ENCODE results near the gene FLRT2. TPM values are rescaled to one million over a fixed set of nuclear protein-coding genes. Genes with fewer than 3 reads are reported as not detected.

Gene FLRT2
- total RNA-seq, 1 experiment from 2014 or later = 0.17 TPM

- no peak for TF ChIP-seq FOSL1 (IDR thresholded peaks at IDR 0.05; ENCODE audit: low read depth)
- TF ChIP-seq JUND (IDR thresholded peaks at IDR 0.05) = no peak
- TF ChIP-seq EZH2phosphoT487 (IDR thresholded peaks at IDR 0.05; ENCODE audit: borderline replicate concordance) = no peak
Observed at GRCh38 chr14:85514487-85514886, 15.5 kb upstream of the FLRT2 start (continued).

DNA sequence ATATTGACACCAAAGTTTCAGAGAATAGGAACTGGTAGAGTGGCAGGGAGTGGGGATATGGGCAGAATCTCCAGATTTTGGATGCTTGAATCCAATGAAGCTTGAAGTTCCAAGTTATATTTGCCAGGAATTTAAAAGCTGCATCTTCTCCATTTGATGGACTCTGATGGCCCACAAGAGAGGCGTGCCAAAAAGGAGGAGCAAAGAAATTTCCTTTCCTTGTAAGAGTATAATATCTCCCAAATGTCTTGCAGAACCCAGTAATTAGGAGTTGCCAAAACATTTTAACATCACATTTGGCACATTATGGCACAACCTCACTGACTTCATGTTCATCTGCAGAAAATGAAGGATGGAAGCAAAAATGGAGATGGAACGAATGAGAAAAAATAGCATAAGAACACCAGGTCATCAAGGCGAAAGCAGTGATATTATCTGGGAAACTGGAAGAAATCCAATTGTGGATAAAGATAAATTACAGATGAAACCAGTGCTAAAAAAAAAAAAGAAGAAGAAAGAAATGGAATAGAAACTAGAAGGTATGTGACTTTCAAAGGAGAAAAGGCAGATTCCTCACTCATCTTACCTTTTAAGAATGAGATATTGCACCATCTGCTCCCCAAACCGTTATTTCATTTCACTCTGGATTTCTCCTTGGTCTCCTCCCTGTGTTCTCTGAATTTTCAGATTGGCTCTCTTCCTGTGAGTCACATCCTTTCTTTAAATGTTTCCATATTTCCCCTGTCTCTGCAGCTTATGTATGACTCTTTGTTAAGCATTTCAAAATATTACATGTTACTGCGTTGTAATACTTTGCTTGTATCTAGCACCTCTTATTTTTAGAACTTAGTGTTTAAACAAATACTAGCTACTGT lies 13.5 kb upstream of the FLRT2 start:
- DNase-seq (ENCODE audit: low read depth, low spot score) (no peak), ATAC-seq (no peak)
- no peaks in the 10 kb centered on the region for H3K4me1 ChIP-seq (ENCODE audit: control insufficient read depth in 1 of 2, insufficient read depth in 2 of 2, low read length in 2 of 2)
- H3K4me2 ChIP-seq (ENCODE audit: low read length) = no peak overlapping the region
- no peak overlapping the region for H2AFZ ChIP-seq (ENCODE audit: low read depth, low read length, poor library complexity, severe bottlenecking)
- no TSS peak for BruUV-seq (replicated peaks)
- peaks cover 3 to 11% of the 10 kb centered on the region in 2 experiments; a peak in 2 of 4 replicates for H3K9me3 ChIP-seq (ENCODE audit: control insufficient read depth in 1 of 2, insufficient read depth in 1 of 2, low read depth in 1 of 2, low read length in 2 of 2)
- no peaks in the 10 kb centered on the region for H3K79me2 ChIP-seq (ENCODE audit: insufficient read depth, low read length)
- no peak overlapping the region for H3K9ac ChIP-seq (ENCODE audit: low read length)
- ChIA-PET RAD21 (ENCODE audit: low non-redundant PET in 1 of 2, low total read pairs in 2 of 2, uncharacterized antibody in 2 of 2, unreplicated experiment in 2 of 2) (no interaction called here), POLR2A (no interaction called here), CTCF (no interaction called here)
- TF ChIP-seq FOSL1 (IDR thresholded peaks at IDR 0.05; ENCODE audit: low read depth) (no peak), TCF7L2 (IDR thresholded peaks at IDR 0.05; ENCODE audit: borderline replicate concordance, extremely low read depth, insufficient read depth, insufficient read length) (no peak), POLR2A (IDR thresholded peaks at IDR 0.05; ENCODE audit: borderline replicate concordance, extremely low read depth, insufficient read depth, insufficient read length) (no peak), RAD21 (IDR thresholded peaks at IDR 0.05; ENCODE audit: low read depth) (no peak)
- intact Hi-C loops (cut with micrococcal nuclease) = no loop called here
- no peaks in the 10 kb centered on the region for H3K27me3 ChIP-seq (ENCODE audit: insufficient read depth, low read length)
- H3K9me2 ChIP-seq (ENCODE audit: insufficient read depth) = no peaks in the 10 kb centered on the region
- H3K36me3 ChIP-seq (ENCODE audit: control insufficient read depth in 1 of 2, insufficient read depth in 2 of 2, low read length in 2 of 2) = no peaks in the 10 kb centered on the region
- no peaks in the 10 kb centered on the region for H4K20me1 ChIP-seq (ENCODE audit: insufficient read depth)
- H3K27ac ChIP-seq (ENCODE audit: low read depth, low read length) = no peak overlapping the region
- H3K4me3 ChIP-seq (replicated peaks in 1 of 2; ENCODE audit: low read depth in 1 of 2, low read length in 2 of 2) = no peak overlapping the region

DNA sequence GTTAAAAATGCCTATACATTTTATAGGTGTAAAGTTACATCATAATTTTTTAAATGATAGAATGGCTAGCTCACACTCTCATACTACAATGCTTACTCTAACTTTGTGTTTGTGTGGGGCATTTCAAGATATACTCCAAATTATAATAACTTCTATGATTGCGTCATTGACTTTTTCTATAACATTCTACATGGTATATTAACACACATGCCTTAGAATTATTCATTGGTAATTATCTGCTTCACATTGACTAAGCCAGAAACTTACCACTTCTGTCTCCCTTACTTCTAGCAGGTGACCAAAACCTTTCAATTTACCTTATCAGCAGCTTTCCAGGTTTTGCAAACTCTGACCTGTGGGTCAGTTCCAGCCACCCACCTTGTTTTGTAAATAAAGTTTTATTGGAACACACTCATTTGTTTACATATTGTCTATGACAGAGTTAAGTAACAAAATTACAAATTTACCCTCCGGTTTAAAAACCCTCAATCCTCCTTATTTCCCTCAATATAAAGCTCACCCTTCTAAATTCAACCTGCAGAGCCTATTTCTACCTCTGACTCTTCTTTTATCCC lies 12.7 kb upstream of the FLRT2 start:
- Histone ChIP-seq H3K36me3 (ENCODE audit: control insufficient read depth in 1 of 2, insufficient read depth in 2 of 2, low read length in 2 of 2) (no peaks in the 10 kb centered on the region), H3K79me2 (ENCODE audit: insufficient read depth, low read length) (no peaks in the 10 kb centered on the region), H3K27ac (ENCODE audit: low read depth, low read length) (no peak overlapping the region), H3K9me3 (ENCODE audit: control insufficient read depth in 1 of 2, insufficient read depth in 1 of 2, low read depth in 1 of 2, low read length in 2 of 2) (peaks cover 3 to 9% of the 10 kb centered on the region in 2 experiments; a peak in 2 of 4 replicates), H3K9ac (ENCODE audit: low read length) (no peak overlapping the region), H3K4me2 (ENCODE audit: low read length) (no peak overlapping the region), H3K27me3 (ENCODE audit: insufficient read depth, low read length) (no peaks in the 10 kb centered on the region), H3K4me3 (replicated peaks in 1 of 2; ENCODE audit: low read depth in 1 of 2, low read length in 2 of 2) (no peak overlapping the region), H2AFZ (ENCODE audit: low read depth, low read length, poor library complexity, severe bottlenecking) (no peak overlapping the region), H3K9me2 (ENCODE audit: insufficient read depth) (no peaks in the 10 kb centered on the region), H3K4me1 (ENCODE audit: control insufficient read depth in 1 of 2, insufficient read depth in 2 of 2, low read length in 2 of 2) (no peaks in the 10 kb centered on the region), H4K20me1 (ENCODE audit: insufficient read depth) (no peaks in the 10 kb centered on the region)
- RAD21 ChIA-PET (ENCODE audit: low non-redundant PET in 1 of 2, low total read pairs in 2 of 2, uncharacterized antibody in 2 of 2, unreplicated experiment in 2 of 2) = no interaction called here
- ATAC-seq (no peak), DNase-seq (ENCODE audit: low read depth, low spot score) (no peak)
- intact Hi-C loops (cut with micrococcal nuclease) = no loop called here
- POLR2A ChIA-PET = no interaction called here
- CTCF ChIA-PET = no interaction called here
- BruUV-seq (replicated peaks) = no TSS peak
- TF ChIP-seq CTCF (IDR thresholded peaks at IDR 0.05 in 2 of 3, conservative IDR thresholded peaks at IDR 0.05 in 1 of 3; ENCODE audit: borderline replicate concordance in 1 of 3, insufficient read depth in 1 of 3, low read depth in 2 of 3, low read length in 2 of 3) (no peak), TCF7L2 (IDR thresholded peaks at IDR 0.05; ENCODE audit: borderline replicate concordance, extremely low read depth, insufficient read depth, insufficient read length) (no peak), JUND (IDR thresholded peaks at IDR 0.05) (no peak), ZBTB33 (IDR thresholded peaks at IDR 0.05; ENCODE audit: extremely low read depth, insufficient replicate concordance, low read length) (no peak), ZNF274 (IDR thresholded peaks at IDR 0.05; ENCODE audit: low read depth, low read length) (no peak), CEBPB (IDR thresholded peaks at IDR 0.05; ENCODE audit: low read depth) (no peak), ATF3 (IDR thresholded peaks at IDR 0.05) (no peak), ELF1 (IDR thresholded peaks at IDR 0.05; ENCODE audit: borderline replicate concordance, low read depth) (no peak), SP1 (IDR thresholded peaks at IDR 0.05; ENCODE audit: low read depth) (no peak)

Data from HCT116 (cell line).